Measurements from ENCODE around the gene EPB41L2.

- no peak for TF ChIP-seq CTCF (IDR thresholded peaks at IDR 0.05; ENCODE audit: low read depth, low read length)
- no peak for TF ChIP-seq EZH2phosphoT487 (IDR thresholded peaks at IDR 0.05; ENCODE audit: low read depth)
These were observed 160.0 kb downstream of the EPB41L2 start for GRCh38 chr6:130903007-130903406.
